ENCODE measurements around the gene POLR2C.

DNA sequence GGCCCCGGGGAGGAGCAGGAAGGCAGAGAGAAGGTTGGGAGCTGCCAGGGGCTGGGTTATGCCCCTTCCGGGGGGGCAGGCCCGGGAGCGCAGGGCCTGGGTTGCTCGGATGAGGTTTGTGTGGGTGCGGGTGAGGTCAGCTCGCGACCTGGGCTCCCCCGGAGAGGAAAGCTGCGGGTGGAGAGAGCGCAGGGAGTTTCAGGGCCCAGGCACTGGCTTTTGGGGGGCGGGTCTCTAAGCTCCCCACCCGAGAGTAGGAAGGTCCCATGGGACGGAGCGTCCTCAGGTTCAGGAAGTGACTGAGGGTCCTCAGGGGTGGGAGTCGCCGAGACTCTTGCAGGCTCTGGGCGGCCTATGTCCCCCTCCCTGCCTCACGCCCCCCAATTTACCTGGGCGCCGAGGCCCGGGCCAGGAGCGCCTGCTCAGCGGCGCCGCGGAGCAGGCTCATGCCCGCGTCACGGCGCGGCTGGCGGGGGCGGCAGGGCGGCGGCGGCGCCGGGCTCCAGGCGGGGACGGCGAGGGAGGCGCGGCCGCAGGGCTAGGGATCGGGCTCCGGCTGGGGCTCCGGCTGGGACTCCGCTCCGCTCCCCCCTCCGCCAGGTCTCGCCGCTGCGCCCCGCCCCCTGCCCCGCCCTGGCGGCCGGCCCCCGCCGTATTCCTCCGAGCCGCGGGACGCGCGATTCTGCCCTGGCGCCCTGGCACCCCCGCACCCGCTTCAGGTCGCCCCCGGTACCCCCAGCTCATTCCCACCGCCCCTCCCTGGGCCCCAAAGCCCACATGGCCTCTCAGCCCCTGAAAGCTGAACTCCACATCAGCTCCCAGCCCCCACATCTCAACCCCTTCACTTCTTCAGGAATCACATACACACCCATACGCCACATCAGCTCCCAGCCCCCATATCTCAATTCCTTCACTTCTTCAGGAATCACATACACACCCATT lies 23.7 kb downstream of the POLR2C start, which contains the start of gene DOK4:
- no peak for TF ChIP-seq POLR2AphosphoS5 (IDR thresholded peaks at IDR 0.05)
- no peak for TF ChIP-seq POLR2A (IDR thresholded peaks at IDR 0.05)

Data from gastroesophageal sphincter (tissue), 2 donors.